CMK (cell line): ENCODE data around the gene ZNF124.
"Not testable (repeated sequence)": the region's sequence is repeated elsewhere in the genome, so short reads cannot be mapped to it uniquely, and the experiment has no call there.

ENCODE experiments used
- DNase-seq: peaks from one replicate; pipeline ENCODE4 v3.0.0-alpha.2; 2010; ENCODE audit warnings: low read depth

ZNF124 gene

GRCh38 chr1:247171875-247172563, at the start of gene ZNF124:
ZNF124 (minus strand) TSS chr1:247172020; CDS start chr1:247171877, 143 bp downstream.
- not testable (repeated sequence) for DNase-seq

GRCh38 chr1:247220280-247220679, 48.5 kb upstream of the ZNF124 start:
- not testable (repeated sequence) for DNase-seq

- DNase-seq: no peak
These were observed 46.4 kb upstream of the ZNF124 start for GRCh38 chr1:247218121-247218651.

GRCh38 chr1:247216261-247216660, 44.4 kb upstream of the ZNF124 start:
- no peak for DNase-seq

DNA sequence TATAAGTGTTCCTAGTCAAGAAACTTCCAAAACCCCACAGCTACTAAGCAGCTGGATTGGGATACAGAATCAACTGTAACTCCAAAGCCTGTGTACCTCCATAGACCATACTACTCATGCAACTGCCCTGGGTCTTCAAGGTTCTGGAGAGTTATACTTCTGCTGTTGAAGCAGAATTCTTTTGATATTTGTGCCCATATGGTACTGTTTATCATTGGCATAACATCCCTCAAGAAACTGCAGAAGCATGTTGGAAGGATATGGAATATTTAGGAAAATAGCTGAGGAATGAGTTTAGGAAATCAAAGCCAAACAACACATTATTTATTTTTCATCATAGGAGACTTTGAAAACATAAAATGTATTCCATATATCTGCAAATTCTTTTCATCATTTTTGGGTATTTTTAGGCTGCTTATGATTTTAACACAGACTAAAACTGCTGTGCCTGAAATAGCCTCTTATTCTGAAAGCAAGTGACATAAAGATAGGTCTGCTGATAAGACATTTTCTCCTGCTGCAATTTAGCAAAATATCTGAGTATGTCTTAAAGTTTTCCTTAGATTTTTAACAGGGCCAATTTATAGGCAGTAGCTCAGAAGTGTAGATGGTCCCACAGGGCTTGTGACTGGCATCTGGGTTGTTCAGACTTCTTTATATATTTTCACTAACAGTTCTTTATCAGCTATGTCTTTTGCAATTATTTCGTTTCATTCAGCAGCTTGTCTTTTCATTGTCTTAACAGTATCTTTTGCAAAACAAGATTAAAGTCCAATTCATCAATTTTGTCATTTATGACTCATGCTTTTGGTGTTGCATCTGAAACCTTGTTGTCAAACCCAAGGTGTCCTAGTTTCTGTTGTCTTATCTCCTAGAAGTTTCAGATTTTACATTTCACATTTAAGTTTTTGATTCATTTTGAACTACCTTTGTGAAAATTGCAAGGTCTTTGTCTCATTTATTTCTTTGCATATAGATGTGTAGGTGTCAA, 41.1 kb upstream of the ZNF124 start:
- no peak for DNase-seq

DNA sequence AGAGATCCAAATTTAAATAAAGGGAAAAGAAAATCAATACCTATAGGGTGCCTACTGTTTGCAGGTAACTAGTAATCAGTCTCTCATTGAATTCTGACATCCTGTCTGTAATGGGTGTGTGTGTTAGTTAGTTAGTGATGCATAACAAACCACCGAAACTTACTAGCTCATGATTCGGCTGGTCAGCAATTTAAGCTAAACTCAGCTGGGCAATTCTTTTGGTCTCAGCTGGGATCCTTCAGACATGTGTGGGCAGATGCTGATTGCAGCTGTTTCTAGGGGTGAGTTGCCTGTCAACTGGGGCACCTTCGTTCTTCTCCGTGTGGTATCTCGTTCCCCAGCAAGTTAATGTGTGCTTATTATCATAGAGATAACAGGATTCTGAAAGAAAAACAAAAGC, 40.2 kb upstream of the ZNF124 start:
- DNase-seq: peak; percentile 64

GRCh38 chr1:247211339-247211738, 39.5 kb upstream of the ZNF124 start:
- DNase-seq: no peak

DNA sequence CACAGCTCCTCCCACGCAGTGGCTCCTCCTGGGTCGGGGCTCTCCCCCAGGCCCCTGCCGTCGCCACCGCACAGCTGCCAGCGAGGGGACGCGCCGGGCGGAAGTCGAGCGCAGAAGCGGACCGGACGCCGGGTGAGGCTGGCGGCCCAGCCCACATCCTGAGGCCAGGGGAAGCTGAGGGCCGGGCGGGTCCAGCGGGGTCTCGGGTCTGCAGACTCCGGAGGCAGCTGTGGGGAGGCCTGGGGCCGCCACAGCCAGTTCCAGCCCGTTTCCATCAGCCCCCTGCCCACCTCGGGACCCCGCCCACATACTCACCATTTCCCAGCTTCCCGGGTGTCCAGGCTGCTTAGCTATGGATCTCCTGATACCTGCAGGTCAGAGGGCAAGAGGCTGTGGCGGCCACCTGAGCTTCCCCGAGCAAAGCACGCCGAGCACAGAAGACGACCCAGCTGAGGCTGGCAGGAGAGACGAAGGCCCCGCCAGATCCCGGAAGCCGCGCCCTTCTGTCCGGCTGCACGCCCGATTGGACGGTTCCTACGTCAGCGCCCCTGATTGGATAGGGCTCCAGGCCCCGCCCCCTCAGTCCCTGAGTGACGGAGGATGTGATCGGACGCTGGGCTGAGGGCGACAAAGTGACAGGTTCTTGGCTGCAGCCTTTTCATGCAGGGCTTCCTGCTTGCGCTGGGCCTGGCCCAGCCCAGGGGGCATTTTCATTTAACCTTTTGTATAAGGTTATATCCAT, 38.7 kb upstream of the ZNF124 start:
- peak; percentile 98 for DNase-seq

DNA sequence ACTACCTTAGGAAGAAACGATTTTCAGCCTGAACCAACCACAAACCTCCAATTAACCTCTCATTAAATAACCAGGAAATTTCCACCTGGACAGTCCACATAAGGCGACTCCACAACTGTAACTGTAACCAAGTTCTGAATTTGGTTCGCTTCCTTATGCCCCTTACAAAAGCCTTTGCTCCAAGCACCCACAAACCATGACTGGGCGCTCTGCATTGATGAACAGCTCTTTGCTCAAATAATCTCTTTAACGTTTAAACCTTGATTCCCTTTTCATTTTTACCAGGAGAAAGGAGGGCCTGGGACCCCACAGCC, 38.2 kb upstream of the ZNF124 start:
- DNase-seq: no peak

DNA sequence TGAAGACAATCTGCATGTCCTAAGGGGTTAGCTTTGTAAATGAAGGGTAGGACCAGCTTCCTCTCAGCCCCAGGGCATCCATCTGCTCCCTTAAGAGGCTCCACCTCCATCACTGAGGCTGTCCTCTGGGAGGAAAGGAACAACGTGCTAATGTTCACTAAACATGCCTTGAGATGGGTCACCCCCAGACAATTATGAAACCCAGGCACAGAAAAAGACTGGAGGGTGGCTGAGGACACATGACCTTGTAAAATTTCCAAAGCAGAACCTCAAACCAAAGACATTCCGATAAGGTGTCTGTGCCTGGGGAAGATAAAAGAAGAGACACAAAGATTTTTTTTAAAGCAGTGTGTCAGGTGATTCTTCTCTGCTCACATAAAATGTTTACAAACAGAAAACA, 37.6 kb upstream of the ZNF124 start:
- no peak for DNase-seq

GRCh38 chr1:247204177-247204647, 32.4 kb upstream of the ZNF124 start:
- peak; percentile 61 for DNase-seq

DNA sequence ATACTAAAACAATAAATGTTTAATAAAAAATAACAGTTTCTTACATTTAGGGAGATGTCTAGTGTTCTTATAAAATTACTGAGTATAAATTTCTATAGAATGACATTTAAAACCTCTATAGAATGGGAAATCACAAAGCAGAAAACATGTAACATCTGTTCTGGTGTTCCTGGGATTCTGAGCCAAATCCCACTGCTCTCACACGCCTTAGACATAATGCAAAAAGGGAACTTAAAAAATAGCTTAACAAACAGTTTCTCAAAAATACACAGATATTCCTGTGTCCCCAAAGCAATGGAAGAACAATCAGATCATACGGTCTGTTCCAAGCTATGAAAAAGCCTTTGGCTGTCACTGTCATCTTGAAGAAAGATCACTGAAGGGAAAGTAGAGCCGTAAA, 27.0 kb upstream of the ZNF124 start:
- DNase-seq: no peak

GRCh38 chr1:247193958-247194357, 22.1 kb upstream of the ZNF124 start:
- no peak for DNase-seq

DNA sequence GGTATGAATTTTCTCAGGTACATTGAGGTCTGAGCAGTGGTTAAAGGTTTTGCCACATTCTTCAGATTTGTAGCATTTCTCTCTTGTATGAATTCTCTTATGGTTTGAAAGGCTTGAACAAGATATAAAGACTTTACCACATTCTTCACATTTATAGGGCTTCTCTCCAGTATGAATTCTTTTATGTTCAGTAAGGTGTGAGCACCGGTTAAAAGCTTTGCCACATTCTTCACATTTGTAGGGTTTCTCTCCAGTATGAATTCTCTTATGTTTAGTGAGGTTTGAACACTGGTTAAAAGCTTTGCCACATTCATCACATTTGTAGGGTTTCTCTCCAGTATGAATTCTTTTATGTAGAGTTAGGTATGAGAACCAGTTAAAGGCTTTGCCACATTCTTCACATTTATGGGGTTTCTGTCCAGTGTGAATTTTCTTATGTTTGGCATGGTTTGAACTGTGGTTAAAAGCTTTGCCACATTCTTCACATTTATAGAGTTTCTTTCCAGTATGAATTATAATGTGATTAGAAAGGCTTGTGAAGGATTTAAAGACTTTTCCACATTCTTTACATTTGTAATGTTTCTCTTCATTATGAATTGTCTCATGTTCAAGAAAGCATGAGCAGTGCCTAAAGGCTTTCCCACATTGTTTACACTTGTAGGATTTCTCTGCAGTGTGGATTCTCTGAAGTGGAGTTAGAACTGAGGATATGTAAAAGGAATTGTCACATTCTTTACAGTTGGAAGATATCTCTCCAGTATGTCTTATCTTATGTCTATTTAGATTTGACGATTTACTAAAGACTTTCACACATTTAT, 18.4 kb upstream of the ZNF124 start:
- DNase-seq: no peak

DNA sequence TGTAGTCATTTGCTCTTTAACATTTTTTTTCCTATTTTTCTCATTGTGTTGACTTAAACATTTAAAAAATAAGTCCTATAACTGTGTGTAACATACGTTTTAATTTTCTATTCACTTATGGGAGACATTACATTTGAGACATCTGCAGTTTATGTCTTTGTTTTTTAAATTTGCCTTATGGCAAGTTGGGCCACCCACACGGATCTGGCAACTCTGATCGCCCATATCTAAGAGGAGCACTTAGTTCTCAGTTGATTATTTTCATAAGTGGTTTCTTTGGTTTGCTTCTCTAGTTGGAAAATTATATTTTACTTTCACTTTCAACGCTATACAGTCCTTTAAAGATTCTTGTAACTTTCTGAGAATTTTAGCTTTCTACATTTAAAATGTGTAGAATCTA, 13.8 kb upstream of the ZNF124 start:
- DNase-seq: no peak

DNA sequence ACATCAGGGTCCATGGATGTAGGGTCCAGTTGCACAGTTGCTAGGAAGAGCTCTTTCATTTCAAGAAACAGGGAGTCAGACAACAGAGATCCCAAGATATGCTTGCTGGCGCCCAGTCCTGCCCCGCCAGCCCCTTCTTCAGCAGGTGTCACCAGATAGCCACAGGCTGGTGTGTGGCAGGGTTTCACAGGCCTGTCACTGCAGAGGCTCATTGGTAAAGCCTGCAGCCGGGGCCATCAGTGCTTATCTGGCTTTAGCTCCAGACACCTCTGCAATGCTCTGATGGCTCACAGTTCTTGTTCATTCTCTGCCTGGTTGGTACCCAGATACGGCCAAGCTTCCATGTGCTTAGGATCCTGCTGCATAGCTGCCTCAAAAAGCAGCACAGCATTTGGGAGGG, 12.4 kb upstream of the ZNF124 start:
- DNase-seq: no peak

DNA sequence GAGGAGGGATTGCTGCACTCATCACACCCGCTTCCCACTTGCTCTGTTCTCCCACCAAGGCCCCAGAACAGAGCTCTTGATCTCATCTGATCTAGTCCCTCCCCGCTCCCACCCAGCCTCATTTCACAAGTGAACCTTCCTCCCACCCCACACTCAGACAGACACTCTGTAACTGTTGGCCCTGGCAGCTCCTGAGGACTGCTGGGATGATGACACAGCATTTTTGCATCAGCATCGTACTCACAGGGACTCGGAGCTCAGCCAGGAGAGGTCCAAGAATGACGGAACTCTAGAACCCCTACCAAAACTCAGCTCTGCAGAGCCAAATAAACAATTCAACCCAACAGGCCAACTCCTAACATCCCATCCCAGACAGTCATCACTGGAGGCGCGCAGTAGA, 11.2 kb upstream of the ZNF124 start:
- no peak for DNase-seq

GRCh38 chr1:247180581-247180980, 8.8 kb upstream of the ZNF124 start:
- DNase-seq: no peak

- DNase-seq: no peak
These were observed 5.9 kb upstream of the ZNF124 start for GRCh38 chr1:247177755-247178154.

- no peak for DNase-seq
These were observed 3.6 kb upstream of the ZNF124 start for GRCh38 chr1:247175458-247175857.

DNA sequence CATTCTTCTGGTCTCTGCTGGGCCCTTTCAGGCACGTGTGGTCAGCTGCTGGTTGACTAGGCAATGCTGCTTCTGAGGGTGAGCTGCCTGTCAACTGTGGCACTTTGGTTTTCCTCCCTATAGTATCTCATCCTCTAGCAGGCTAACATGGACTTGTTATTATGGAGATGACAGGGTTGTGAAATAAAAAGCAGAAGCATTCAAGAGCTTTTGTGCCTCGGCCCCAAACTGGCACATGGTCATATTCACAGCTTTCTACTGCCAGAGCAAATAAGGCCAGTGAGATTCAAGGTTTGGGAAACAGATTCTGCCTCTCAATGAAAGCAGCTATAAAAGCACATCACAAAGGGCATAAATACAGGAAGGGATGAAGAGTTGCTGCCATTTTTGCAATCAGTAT, 1.6 kb upstream of the ZNF124 start:
- no peak for DNase-seq
